ENCODE results near the gene CD79B. TPM values are rescaled to one million over a fixed set of nuclear protein-coding genes. Genes with fewer than 3 reads are reported as not detected.
A peak's percentile ranks its signal among the peaks of the same experiment; 100 is the strongest.

Gene CD79B
- total and polyA plus RNA-seq, 10 of the 15 experiments (the other 5 are each of a cell fraction or from before 2014, with no cell fraction given), result 17.5 to 148 (median 79.1) TPM

DNA sequence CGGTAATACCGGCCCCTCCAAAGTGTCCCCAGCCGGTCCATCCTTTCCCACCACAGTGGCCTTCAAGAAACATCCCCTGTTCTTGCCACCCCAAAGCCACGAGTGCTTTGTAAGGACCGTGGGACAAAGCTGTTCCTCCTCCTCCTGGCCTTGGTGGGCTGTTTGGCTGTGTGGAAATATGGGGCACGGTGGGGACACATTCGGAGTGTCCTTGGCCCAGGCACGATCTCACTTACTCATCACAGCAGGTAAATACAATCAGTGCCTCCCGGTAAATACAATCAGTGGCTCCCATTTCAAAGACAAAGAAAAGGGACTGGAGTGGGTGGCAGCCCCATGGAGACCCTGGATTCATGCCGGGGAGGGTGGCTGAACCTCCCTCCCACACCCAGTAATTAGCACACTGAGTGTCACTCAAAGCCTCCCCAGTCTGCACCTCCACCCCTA is 30.2 kb upstream of the CD79B start:
- no TSS peak for BruUV-seq (replicated peaks)
- Histone ChIP-seq H3K27me3 (replicated peaks in 1 of 2; ENCODE audit: control insufficient read depth in 2 of 2, insufficient read depth in 2 of 2, low read length in 1 of 2) (no peaks in the 10 kb centered on the region), H3K36me3 (ENCODE audit: control insufficient read depth in 2 of 2, insufficient read depth in 2 of 2, low read length in 1 of 2) (no peaks in the 10 kb centered on the region), H3K4me1 (ENCODE audit: control insufficient read depth, insufficient read depth, low read length) (peaks cover 11% of the 10 kb centered on the region), H3K4me3 (no peak overlapping the region), H3K9me3 (replicated peaks; ENCODE audit: control insufficient read depth, insufficient read depth, low read length) (no peaks in the 10 kb centered on the region), H2AFZ (ENCODE audit: control insufficient read depth, low read depth, low read length) (no peak overlapping the region), H3K9ac (ENCODE audit: control insufficient read depth, insufficient read depth, low read length) (no peak overlapping the region), H3K27ac (ENCODE audit: control insufficient read depth, insufficient read depth) (no peak overlapping the region), H3K79me2 (ENCODE audit: control insufficient read depth, insufficient read depth, low read length) (no peaks in the 10 kb centered on the region), H3K4me2 (ENCODE audit: control insufficient read depth, insufficient read depth) (no peak overlapping the region), H4K20me1 (ENCODE audit: control insufficient read depth, insufficient read depth) (no peaks in the 10 kb centered on the region)
- intact Hi-C loops (cut with micrococcal nuclease; ENCODE audit: unreplicated experiment), result no loop called here
- ChIA-PET SMC1A (ENCODE audit: uncharacterized antibody, unreplicated experiment) (interaction anchor here (1.0 kb wide), 1 partner anchor 43 kb away, joined by 3 read pairs; no protein-coding TSS in a partner anchor), CTCF (no interaction called here), RAD21 (ENCODE audit: unreplicated experiment) (interaction anchor here (0.8 to 1.4 kb wide), 2 partner anchors 42 to 44 kb away, joined by 3 read pairs; partner anchors contain the start of gene GH1), POLR2A (interaction anchor here (0.6 kb wide), 1 partner anchor 79 kb away, joined by 4 read pairs; no protein-coding TSS in a partner anchor)
- TF ChIP-seq TBL1XR1 (IDR thresholded peaks at IDR 0.05; ENCODE audit: low read depth, low read length), result no peak
- TF ChIP-seq, protein P1, sequence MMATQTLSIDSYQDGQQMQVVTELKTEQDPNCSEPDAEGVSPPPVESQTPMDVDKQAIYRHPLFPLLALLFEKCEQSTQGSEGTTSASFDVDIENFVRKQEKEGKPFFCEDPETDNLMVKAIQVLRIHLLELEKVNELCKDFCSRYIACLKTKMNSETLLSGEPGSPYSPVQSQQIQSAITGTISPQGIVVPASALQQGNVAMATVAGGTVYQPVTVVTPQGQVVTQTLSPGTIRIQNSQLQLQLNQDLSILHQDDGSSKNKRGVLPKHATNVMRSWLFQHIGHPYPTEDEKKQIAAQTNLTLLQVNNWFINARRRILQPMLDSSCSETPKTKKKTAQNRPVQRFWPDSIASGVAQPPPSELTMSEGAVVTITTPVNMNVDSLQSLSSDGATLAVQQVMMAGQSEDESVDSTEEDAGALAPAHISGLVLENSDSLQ (IDR thresholded peaks at IDR 0.05), result peak; percentile 52; the same call in 1 of the 2 replicates
- ATAC-seq (no peak), DNase-seq (ENCODE audit: low read depth, low spot score) (no peak), FAIRE-seq (no peak)
- in situ Hi-C loops (cut with MboI), result no loop called here
- WGBS (ENCODE audit: insufficient coverage, insufficient replicate concordance, low lambda C conversion rate, missing lambda C conversion rate), result 66% methylated on average over 10 of the region's 10 CpGs

GRCh38 chr17:63961355-63962212 is 29.5 kb upstream of the CD79B start:
- Histone ChIP-seq H3K36me3 (ENCODE audit: control insufficient read depth in 2 of 2, insufficient read depth in 2 of 2, low read length in 1 of 2) (no peaks in the 10 kb centered on the region), H4K20me1 (ENCODE audit: control insufficient read depth, insufficient read depth) (no peaks in the 10 kb centered on the region), H3K27me3 (replicated peaks in 1 of 2; ENCODE audit: control insufficient read depth in 2 of 2, insufficient read depth in 2 of 2, low read length in 1 of 2) (no peaks in the 10 kb centered on the region), H2AFZ (ENCODE audit: control insufficient read depth, low read depth, low read length) (peak overlapping the region; percentile 8; the same call in 1 of the 2 replicates), H3K79me2 (ENCODE audit: control insufficient read depth, insufficient read depth, low read length) (no peaks in the 10 kb centered on the region), H3K4me3 (no peak overlapping the region), H3K4me2 (ENCODE audit: control insufficient read depth, insufficient read depth) (no peak overlapping the region), H3K27ac (ENCODE audit: control insufficient read depth, insufficient read depth) (no peak overlapping the region), H3K9me3 (replicated peaks; ENCODE audit: control insufficient read depth, insufficient read depth, low read length) (no peaks in the 10 kb centered on the region), H3K4me1 (ENCODE audit: control insufficient read depth, insufficient read depth, low read length) (peaks cover 4% of the 10 kb centered on the region), H3K9ac (ENCODE audit: control insufficient read depth, insufficient read depth, low read length) (no peak overlapping the region)
- POLR2A ChIA-PET, result interaction anchor here (0.6 kb wide), 2 partner anchors 79 to 174 kb away, joined by 4 to 8 read pairs; no protein-coding TSS in a partner anchor
- CTCF ChIA-PET, result interaction anchor here (1.0 kb wide), 1 partner anchor 11 kb away, joined by 3 read pairs; no protein-coding TSS in a partner anchor
- FAIRE-seq, result no peak
- in situ Hi-C loops (cut with MboI) (no loop called here), intact Hi-C loops (cut with micrococcal nuclease; ENCODE audit: unreplicated experiment) (no loop called here)
- RAD21 ChIA-PET (ENCODE audit: unreplicated experiment), result interaction anchor here (0.6 to 1.4 kb wide), 4 partner anchors 11 to 108 kb away, joined by 3 read pairs; partner anchors contain the start of gene GH1
- ATAC-seq, result peak; percentile 76
- BruUV-seq (replicated peaks), result no TSS peak
- WGBS (ENCODE audit: insufficient coverage, insufficient replicate concordance, low lambda C conversion rate, missing lambda C conversion rate), result 47% methylated on average over 26 of the region's 37 CpGs
- no peak for DNase-seq (ENCODE audit: low read depth, low spot score)
- peak; percentile 33 for TF ChIP-seq SP1 (IDR thresholded peaks at IDR 0.05; ENCODE audit: low read depth, low read length)
- TF ChIP-seq FOXK2 (IDR thresholded peaks at IDR 0.05), result no peak
- peak in 1 of 2 experiments; percentile 24; a peak in 1 of 4 replicates for TF ChIP-seq BHLHE40 (IDR thresholded peaks at IDR 0.05; ENCODE audit: borderline replicate concordance in 1 of 2, low read depth in 2 of 2, low read length in 1 of 2)
- TF ChIP-seq, protein P2, sequence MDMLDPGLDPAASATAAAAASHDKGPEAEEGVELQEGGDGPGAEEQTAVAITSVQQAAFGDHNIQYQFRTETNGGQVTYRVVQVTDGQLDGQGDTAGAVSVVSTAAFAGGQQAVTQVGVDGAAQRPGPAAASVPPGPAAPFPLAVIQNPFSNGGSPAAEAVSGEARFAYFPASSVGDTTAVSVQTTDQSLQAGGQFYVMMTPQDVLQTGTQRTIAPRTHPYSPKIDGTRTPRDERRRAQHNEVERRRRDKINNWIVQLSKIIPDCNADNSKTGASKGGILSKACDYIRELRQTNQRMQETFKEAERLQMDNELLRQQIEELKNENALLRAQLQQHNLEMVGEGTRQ (IDR thresholded peaks at IDR 0.05; ENCODE audit: borderline replicate concordance, low read depth, low read length), result no peak
- TF ChIP-seq POLR2AphosphoS5 (IDR thresholded peaks at IDR 0.05; ENCODE audit: low read length), result no peak
- TF ChIP-seq SUPT20H (IDR thresholded peaks at IDR 0.05; ENCODE audit: borderline replicate concordance, control insufficient read depth, low read depth, low read length), result no peak
- SMC1A ChIA-PET (ENCODE audit: uncharacterized antibody, unreplicated experiment), result interaction anchor here (0.6 to 1.0 kb wide), 2 partner anchors 42 to 172 kb away, joined by 3 read pairs; no protein-coding TSS in a partner anchor

All from GM12878 (cell line).